K562 (cell line): ENCODE data around the gene SPEG. TPM values are rescaled to one million over a fixed set of nuclear protein-coding genes. Genes with fewer than 3 reads are reported as not detected.
A peak's percentile ranks its signal among the peaks of the same experiment; 100 is the strongest.

ENCODE experiments used
- ATAC-seq: fragments of 200-7000 bp; cut with Tn5 transposase; 3 replicates; pipeline ENCODE4 v1.9.1; 2020; ENCODE audit warnings: moderate library complexity
- BruUV-seq: library from RNA; stranded (reverse); fragments of 400-500 nt; replicated peaks from 2 replicates; lab custom pipeline; 2021; lab: Mats Ljungman, UMichigan
- CTCF ChIA-PET: fragments of 300-600 bp; formaldehyde crosslinking; extraction: SDS; loops from one replicate; lab custom pipeline; 2021; ENCODE audit warnings: low intra/inter-chr PET ratio; lab: Yijun Ruan, JAX
- POLR2A ChIA-PET: fragments of 300-600, 350-650 bp; sonication (Branson Sonifier 250); formaldehyde crosslinking; extraction: SDS; loops from one replicate; lab custom pipeline; 2021; ENCODE audit warnings: antibody characterized with exemption, inconsistent platforms; lab: Yijun Ruan, JAX
- DNase-seq, 4 experiments: peaks; one replicate each; pipeline versions ENCODE4 v3.0.0 to v3.0.0-alpha.2; 2011 to 2018; ENCODE audit warnings: low spot score in 3 of 4, mixed read lengths in 3 of 4; ENCODE audit errors: extremely low read depth in 1 of 4
- FAIRE-seq: peaks from 2 replicates; lab custom pipeline; 2011; peaks lifted over from hg19 to GRCh38; lab: Jason Lieb, UNC
- H2AFZ ChIP-seq: 2 replicates; pipeline ENCODE4 v1.6.0; 2011; ENCODE audit warnings: low read depth, low read length, control low read depth, inconsistent platforms
- H3K27ac ChIP-seq: fragments of 200-600 bp; 3 replicates; pipeline ENCODE4 v1.8.0; 2011; ENCODE audit warnings: low read depth, mild to moderate bottlenecking, control low read depth, inconsistent platforms, low read length, moderate library complexity, mixed read lengths; ENCODE audit errors: extremely low read depth
- H3K27me3 ChIP-seq, 2 experiments: fragments of 300-600 bp in 1 of 2; 2 replicates in 1 of 2; 3 replicates in 1 of 2; pipeline versions ENCODE4 v1.6.0 to v1.8.0; 2011; ENCODE audit warnings: inconsistent platforms in 2 of 2, low read length in 2 of 2, mild to moderate bottlenecking in 1 of 2, mixed read lengths in 1 of 2, moderate library complexity in 1 of 2; ENCODE audit not compliant: control insufficient read depth in 2 of 2, insufficient read depth in 2 of 2
- H3K36me3 ChIP-seq: fragments of 300-600 bp; 3 replicates; pipeline ENCODE4 v1.8.0; 2011; ENCODE audit warnings: mild to moderate bottlenecking, low read length, inconsistent platforms; ENCODE audit not compliant: control insufficient read depth, insufficient read depth
- H3K4me1 ChIP-seq, 2 experiments: fragments of 200-600 bp in 1 of 2; replicated peaks in 1 of 2; 2 replicates in 1 of 2; 3 replicates in 1 of 2; pipeline versions ENCODE4 v1.5.1 to v1.8.0; 2011; ENCODE audit warnings: inconsistent platforms in 2 of 2, low read length in 2 of 2, mild to moderate bottlenecking in 1 of 2, mixed read lengths in 1 of 2, moderate library complexity in 1 of 2; ENCODE audit not compliant: control insufficient read depth in 2 of 2, insufficient read depth in 2 of 2
- H3K4me2 ChIP-seq: 2 replicates; pipeline ENCODE4 v1.6.1; 2011; ENCODE audit warnings: low read length, control low read depth, inconsistent platforms, mixed read lengths; ENCODE audit not compliant: insufficient read depth
- H3K4me3 ChIP-seq: fragments of 200-600 bp; sonication (generic), shearing (Covaris generic); 2 replicates; pipeline ENCODE4 v1.5.1; 2016; ENCODE audit warnings: control low read depth, inconsistent platforms
- H3K79me2 ChIP-seq: fragments of 200-600 bp; 3 replicates; pipeline ENCODE4 v1.8.0; 2011; ENCODE audit warnings: low read length, inconsistent platforms; ENCODE audit not compliant: control insufficient read depth, insufficient read depth
- H3K9ac ChIP-seq, 2 experiments: 2 replicates each; pipeline versions ENCODE4 v1.6.0 to v1.6.1; 2011; ENCODE audit warnings: low read depth in 2 of 2, low read length in 2 of 2, control low read depth in 1 of 2, inconsistent platforms in 1 of 2, mild to moderate bottlenecking in 1 of 2, mixed read lengths in 1 of 2; ENCODE audit not compliant: insufficient read depth in 1 of 2
- H3K9me1 ChIP-seq: one replicate; pipeline ENCODE4 v1.6.0; 2011; ENCODE audit warnings: inconsistent platforms, mild to moderate bottlenecking, low read length, moderate library complexity; ENCODE audit not compliant: control insufficient read depth, insufficient read depth
- H3K9me3 ChIP-seq: replicated peaks from 2 replicates; pipeline ENCODE4 v1.5.1; 2011; ENCODE audit warnings: low read depth, low read length, inconsistent platforms; ENCODE audit not compliant: control insufficient read depth, insufficient read depth
- H4K20me1 ChIP-seq: replicated peaks from 2 replicates; pipeline ENCODE4 v1.6.1; 2011; ENCODE audit warnings: low read length, inconsistent platforms, mixed read lengths; ENCODE audit not compliant: control insufficient read depth, insufficient read depth
- EGR1 ChIP-seq: fragments of 450-650 bp; conservative IDR thresholded peaks from 2 replicates; pipeline ENCODE4 v1.6.1; 2017; ENCODE audit warnings: mild to moderate bottlenecking
- HSF4 ChIP-seq: fragments of 250-450 bp; sonication (Bioruptor Pico); IDR thresholded peaks from 2 replicates; pipeline ENCODE4 v2.1.2; 2022; ENCODE audit warnings: mild to moderate bottlenecking, moderate library complexity, borderline replicate concordance
- ZKSCAN8 ChIP-seq: fragments of 200-800 bp; sonication (Bioruptor generic); IDR thresholded peaks from 2 replicates; pipeline ENCODE4 v1.6.1; 2016; ENCODE audit warnings: missing genetic modification characterization, missing compliant biosample characterization
- ZNF695 ChIP-seq: fragments of 450-650 bp; formaldehyde crosslinking; IDR thresholded peaks from 2 replicates; pipeline ENCODE4 v1.4.0; 2020; ENCODE audit warnings: mild to moderate bottlenecking, moderate library complexity
- WGBS: fragments of 100-300 bp; shearing (Covaris generic); methylation state at CpG from one replicate; pipeline ENCODE4 v1.1.6; 2016; ENCODE audit warnings: low coverage, mixed read lengths; ENCODE audit not compliant: insufficient coverage; ENCODE audit errors: missing lambda C conversion rate; 5-methylcytosine and 5-hydroxymethylcytosine counted together
- in situ Hi-C: fragments of 300-500 bp; cut with MboI; formaldehyde crosslinking; loops from 4 replicates; pipeline ENCODE4 v1.15.0; 2018; ENCODE audit warnings: inconsistent platforms, mixed read lengths
- intact Hi-C: fragments of 100-400 bp; cut with micrococcal nuclease; formaldehyde crosslinking; loops from 2 replicates; pipeline ENCODE4 v1.14.2; 2022
- polyA plus RNA-seq, 8 experiments: library from polyadenylated mRNA; depleted of rRNA in 4 of 8; stranded (reverse) in 5 of 8; unstranded in 3 of 8; fragments of >200 nt; fragmentation: Nextera tagmentation in 2 of 8; fragmentation: Illumina TruSeq in 1 of 8; extraction: Ambion mirVana in 2 of 8; extraction: Trizol in 1 of 8; gene quantifications; 2 replicates each; pipeline versions ENCODE4 v1.2.1 to v1.2.3, GENCODE V29; 2011 to 2014; ENCODE audit warnings: inconsistent platforms in 1 of 8, missing spikeins in 1 of 8
- total RNA-seq, 7 experiments: library from RNA; depleted of rRNA in 6 of 7; stranded (reverse); fragments of >200 nt in 6 of 7; fragmentation: Illumina TruSeq in 2 of 7; extraction: Trizol in 2 of 7; gene quantifications; 2 replicates each; pipeline versions ENCODE4 v1.2.1 to v1.2.3, GENCODE V29; 2011 to 2021; ENCODE audit warnings: low replicate concordance in 1 of 7
- TF ChIP-seq, protein P1 (sequence below): sonication (generic); formaldehyde crosslinking; IDR thresholded peaks from 2 replicates; pipeline ENCODE4 v1.8.1; 2023; ENCODE audit warnings: mild to moderate bottlenecking, missing genetic modification reagents

The SPEG gene
- total and polyA plus RNA-seq, 9 of the 15 experiments (the other 6 are each of a cell fraction or from before 2014, with no cell fraction given) = 0.49 to 8.7 (median 3.0) TPM

DNA sequence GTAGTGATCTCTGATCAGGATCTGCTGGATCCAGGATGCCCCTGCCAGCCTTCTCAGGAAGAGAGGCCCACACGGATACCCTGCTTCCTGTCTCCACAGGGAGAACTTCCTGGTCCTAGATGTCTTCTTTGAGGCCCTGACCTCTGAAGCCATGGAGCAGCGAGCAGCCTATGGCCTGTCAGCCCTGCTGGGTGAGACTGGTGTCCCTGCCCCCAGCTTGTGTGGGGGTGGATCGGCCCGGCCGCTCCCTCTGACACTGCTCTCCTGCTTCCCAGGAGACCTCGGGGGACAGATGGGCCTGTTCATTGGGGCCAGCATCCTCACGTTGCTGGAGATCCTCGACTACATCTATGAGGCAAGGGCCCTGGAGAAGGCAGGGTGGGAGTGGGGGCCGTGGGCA lies 102.3 kb downstream of the SPEG start:
- FAIRE-seq (no peak), ATAC-seq (no peak)
- Histone ChIP-seq H2AFZ (no peak overlapping the region), H3K9me3 (no peaks in the 10 kb centered on the region), H3K9ac (peak overlapping the region in 1 of 2 experiments; percentile 58; a peak in 1 of 4 replicates), H3K4me1 (peaks cover 0 to 55% of the 10 kb centered on the region in 2 experiments; a peak in 3 of 5 replicates), H3K27ac (no peak overlapping the region), H3K79me2 (peaks cover 19% of the 10 kb centered on the region), H3K27me3 (no peaks in the 10 kb centered on the region), H3K36me3 (peaks cover 61% of the 10 kb centered on the region; the same call in 2 of the 3 replicates)
- in situ Hi-C loops = no loop called here
- no TSS peak for BruUV-seq
- intact Hi-C loops = no loop called here
- POLR2A ChIA-PET = interaction anchor here (0.6 to 1.0 kb wide), 4 partner anchors 15 to 106 kb away, joined by 3 to 4 read pairs (median 3); no protein-coding TSS in a partner anchor
- TF ChIP-seq EGR1 (peak; percentile 59), ZNF695 (CRISPR knock-in tag) (no peak)
- TF ChIP-seq, all 486 proteins: peak for 1
- no peak overlapping the region for H3K4me3 ChIP-seq
- H3K4me2 ChIP-seq = no peak overlapping the region
- no peak for DNase-seq
- peaks cover 18% of the 10 kb centered on the region; the same call in 1 of the 2 replicates for H4K20me1 ChIP-seq
- CTCF ChIA-PET = no interaction called here
- WGBS = 57% methylated on average over 4 of the region's 9 CpGs
- no peaks in the 10 kb centered on the region for H3K9me1 ChIP-seq

DNA sequence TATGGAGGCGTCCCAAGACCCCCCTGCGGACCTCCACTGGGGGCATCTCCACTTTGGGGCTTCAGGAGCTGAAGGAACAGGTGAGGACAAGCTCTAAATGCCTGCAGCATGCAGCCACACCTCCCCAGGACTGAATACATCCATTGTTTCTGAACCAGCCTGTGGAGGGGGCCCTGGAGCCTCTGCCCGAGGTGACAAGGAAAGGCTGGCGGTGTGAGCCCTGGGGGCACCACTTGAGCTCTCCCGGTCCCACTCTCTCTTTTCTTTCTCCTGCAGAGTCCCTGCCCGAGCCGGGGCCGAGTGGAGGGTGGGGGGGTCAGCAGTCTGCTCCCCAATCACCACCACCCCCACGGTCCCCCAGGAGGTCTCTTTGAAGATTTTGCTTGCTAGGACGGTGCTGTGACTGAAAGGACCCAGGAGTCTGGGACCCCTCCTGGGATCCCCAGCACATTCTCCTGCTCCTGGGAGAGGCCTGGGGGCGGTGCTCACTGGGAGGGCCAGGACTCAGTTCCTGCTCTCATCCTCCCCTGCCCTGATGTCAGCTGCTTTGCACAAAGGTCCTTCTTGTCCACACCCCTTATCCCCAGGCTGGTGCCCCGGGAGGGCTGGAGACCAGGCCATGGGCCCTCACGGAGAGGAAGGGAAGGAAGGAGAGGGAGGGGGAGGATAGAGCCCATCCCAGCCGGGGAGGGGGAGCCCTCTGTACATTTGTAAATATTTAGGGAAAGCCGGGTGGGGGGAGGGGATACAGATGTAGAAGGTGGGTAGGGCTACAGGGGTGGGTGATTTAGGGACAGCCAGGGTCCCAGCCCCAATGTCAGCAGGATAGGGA lies 103.2 kb downstream of the SPEG start:
- no peaks in the 10 kb centered on the region for H3K9me1 ChIP-seq
- TF ChIP-seq, protein P1, sequence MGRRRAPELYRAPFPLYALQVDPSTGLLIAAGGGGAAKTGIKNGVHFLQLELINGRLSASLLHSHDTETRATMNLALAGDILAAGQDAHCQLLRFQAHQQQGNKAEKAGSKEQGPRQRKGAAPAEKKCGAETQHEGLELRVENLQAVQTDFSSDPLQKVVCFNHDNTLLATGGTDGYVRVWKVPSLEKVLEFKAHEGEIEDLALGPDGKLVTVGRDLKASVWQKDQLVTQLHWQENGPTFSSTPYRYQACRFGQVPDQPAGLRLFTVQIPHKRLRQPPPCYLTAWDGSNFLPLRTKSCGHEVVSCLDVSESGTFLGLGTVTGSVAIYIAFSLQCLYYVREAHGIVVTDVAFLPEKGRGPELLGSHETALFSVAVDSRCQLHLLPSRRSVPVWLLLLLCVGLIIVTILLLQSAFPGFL (CRISPR knock-in tag) = no peak
- TF ChIP-seq HSF4 (CRISPR knock-in tag) (no peak), ZKSCAN8 (no peak)
- FAIRE-seq (no peak), ATAC-seq (no peak), DNase-seq (no peak)
- 73% methylated on average over 7 of the region's 15 CpGs for WGBS
- H3K79me2 ChIP-seq = peaks cover 18% of the 10 kb centered on the region
- ChIA-PET CTCF (interaction anchor here (0.8 kb wide), 1 partner anchor 57 kb away, joined by 3 read pairs; no protein-coding TSS in a partner anchor), POLR2A (interaction anchor here (0.5 to 1.1 kb wide), 3 partner anchors 14 to 164 kb away, joined by 3 read pairs; no protein-coding TSS in a partner anchor)
- no peak overlapping the region for H3K4me3 ChIP-seq
- no peak overlapping the region for H3K4me2 ChIP-seq
- H3K9me3 ChIP-seq = no peaks in the 10 kb centered on the region
- peaks cover 0 to 54% of the 10 kb centered on the region in 2 experiments; a peak in 3 of 5 replicates for H3K4me1 ChIP-seq
- intact Hi-C loops = no loop called here
- in situ Hi-C loops = no loop called here
- H3K36me3 ChIP-seq = peaks cover 51% of the 10 kb centered on the region; the same call in 2 of the 3 replicates
- H3K27ac ChIP-seq = no peak overlapping the region
- no peaks in the 10 kb centered on the region for H3K27me3 ChIP-seq
- H2AFZ ChIP-seq = no peak overlapping the region
- H3K9ac ChIP-seq = peak overlapping the region in 1 of 2 experiments; percentile 74; a peak in 2 of 4 replicates
- no TSS peak for BruUV-seq
- peaks cover 18% of the 10 kb centered on the region; the same call in 1 of the 2 replicates for H4K20me1 ChIP-seq
